GM23248 (cell line): Measurements from ENCODE around the gene WDR93. TPM values are rescaled to one million over a fixed set of nuclear protein-coding genes. Genes with fewer than 3 reads are reported as not detected.

Experiments used
- DNase-seq: peaks from one replicate; pipeline ENCODE4 v3.0.0-alpha.2; 2015
- H2AFZ ChIP-seq: fragments of 200-600 bp; sonication (generic); 2 replicates; pipeline ENCODE4 v1.6.1; 2016; ENCODE audit warnings: antibody characterized with exemption
- H3F3A ChIP-seq: fragments of 200-600 bp; sonication (generic); 2 replicates; pipeline ENCODE4 v1.6.1; 2016; ENCODE audit warnings: mild to moderate bottlenecking, antibody characterized with exemption, mixed run types; ENCODE audit not compliant: insufficient read depth
- H3K27ac ChIP-seq: fragments of 200-600 bp; sonication (generic); 2 replicates; pipeline ENCODE4 v1.5.1; 2016; ENCODE audit warnings: mild to moderate bottlenecking
- H3K27me3 ChIP-seq: fragments of 200-600 bp; sonication (generic); replicated peaks from 2 replicates; pipeline ENCODE4 v1.6.1; 2016; ENCODE audit warnings: mild to moderate bottlenecking; ENCODE audit not compliant: insufficient read depth
- H3K36me3 ChIP-seq: fragments of 200-600 bp; sonication (generic); 2 replicates; pipeline ENCODE4 v1.6.1; 2016; ENCODE audit warnings: low read depth, mild to moderate bottlenecking
- H3K4me1 ChIP-seq: fragments of 200-600 bp; sonication (generic); 2 replicates; pipeline ENCODE4 v1.6.1; 2016; ENCODE audit warnings: mild to moderate bottlenecking; ENCODE audit not compliant: insufficient read depth
- H3K4me2 ChIP-seq: fragments of 200-600 bp; sonication (generic); one replicate; pipeline ENCODE4 v1.6.1; 2016; ENCODE audit warnings: mild to moderate bottlenecking; ENCODE audit not compliant: unreplicated experiment
- H3K4me3 ChIP-seq: fragments of 200-600 bp; sonication (generic); 2 replicates; pipeline ENCODE4 v1.5.1; 2016; ENCODE audit warnings: mild to moderate bottlenecking
- H3K79me2 ChIP-seq: fragments of 200-600 bp; sonication (generic); 2 replicates; pipeline ENCODE4 v1.6.1; 2016; ENCODE audit warnings: mild to moderate bottlenecking; ENCODE audit not compliant: insufficient read depth
- H3K9ac ChIP-seq: fragments of 200-600 bp; sonication (generic); 2 replicates; pipeline ENCODE4 v1.6.1; 2016; ENCODE audit warnings: mild to moderate bottlenecking
- H3K9me2 ChIP-seq: fragments of 200-600 bp; sonication (generic); 2 replicates; pipeline ENCODE4 v1.6.1; 2016; ENCODE audit warnings: mixed run types, mild to moderate bottlenecking, moderate library complexity; ENCODE audit not compliant: insufficient read depth
- H3K9me3 ChIP-seq: fragments of 200-600 bp; sonication (generic); one replicate; pipeline ENCODE4 v1.6.1; 2017; ENCODE audit warnings: low read depth
- H4K20me1 ChIP-seq: fragments of 200-600 bp; sonication (generic); 2 replicates; pipeline ENCODE4 v1.6.0; 2016; ENCODE audit not compliant: insufficient read depth
- EZH2 ChIP-seq: fragments of 200-600 bp; sonication (generic); IDR thresholded peaks from 2 replicates; pipeline ENCODE4 v1.6.1; 2018; ENCODE audit warnings: antibody characterized with exemption, mild to moderate bottlenecking; ENCODE audit not compliant: insufficient read depth, poor library complexity, severe bottlenecking
- EZH2phosphoT487 ChIP-seq: fragments of 200-600 bp; sonication (generic); IDR thresholded peaks from 2 replicates; pipeline ENCODE4 v1.6.1; 2018; ENCODE audit warnings: antibody characterized with exemption, moderate library complexity, mild to moderate bottlenecking, low read depth; ENCODE audit not compliant: insufficient read depth
- WGBS, 2 experiments: methylation state at CpG; one replicate each; pipeline ENCODE4 v1.1.6; 2015 to 2017; ENCODE audit warnings: low lambda C conversion rate in 2 of 2, low coverage in 1 of 2; ENCODE audit errors: missing lambda C conversion rate in 2 of 2; 5-methylcytosine and 5-hydroxymethylcytosine counted together
- in situ Hi-C: fragments of 300-500 bp; cut with MboI; formaldehyde crosslinking; loops from 2 replicates; pipeline ENCODE4 v1.15.0; 2020
- polyA plus RNA-seq: library from polyadenylated mRNA; unstranded; fragments of >200 nt; fragmentation: Nextera tagmentation; extraction: Ambion mirVana; gene quantifications from 2 replicates; pipeline ENCODE4 v1.2.1, GENCODE V29; 2016
- total RNA-seq: library from RNA; depleted of rRNA; stranded (reverse); fragments of >200 nt; shearing (Covaris generic); gene quantifications from 2 replicates; pipeline ENCODE4 v1.2.3, GENCODE V29; 2014

The WDR93 gene
- total and polyA plus RNA-seq, 2 experiments from 2014 or later: 0.10 TPM; not detected in 1

- no peaks in the 10 kb centered on the region for H3K9me3 ChIP-seq
- H3K4me3 ChIP-seq: no peak overlapping the region
- no peak overlapping the region for H3K4me2 ChIP-seq
- no peak for DNase-seq
- peaks cover 3% of the 10 kb centered on the region; the same call in 1 of the 2 replicates for H3K4me1 ChIP-seq
- no peak overlapping the region for H3K27ac ChIP-seq
- H3F3A ChIP-seq: peaks cover 4% of the 10 kb centered on the region; the same call in 1 of the 2 replicates
- in situ Hi-C loops: no loop called here
- no peaks in the 10 kb centered on the region for H3K9me2 ChIP-seq
- peaks cover 4% of the 10 kb centered on the region; the same call in 1 of the 2 replicates for H3K36me3 ChIP-seq
- no peak overlapping the region for H3K9ac ChIP-seq
- no peaks in the 10 kb centered on the region for H3K27me3 ChIP-seq
- TF ChIP-seq EZH2phosphoT487 (no peak), EZH2 (no peak)
- no peaks in the 10 kb centered on the region for H4K20me1 ChIP-seq
- no peak overlapping the region for H2AFZ ChIP-seq
- WGBS, 2 experiments: 89 to 94% methylated on average over 15 of the region's 15 CpGs
- peaks cover 45% of the 10 kb centered on the region for H3K79me2 ChIP-seq
Measured at GRCh38 chr15:89649716-89650115, 40.9 kb upstream of the WDR93 start.

DNA sequence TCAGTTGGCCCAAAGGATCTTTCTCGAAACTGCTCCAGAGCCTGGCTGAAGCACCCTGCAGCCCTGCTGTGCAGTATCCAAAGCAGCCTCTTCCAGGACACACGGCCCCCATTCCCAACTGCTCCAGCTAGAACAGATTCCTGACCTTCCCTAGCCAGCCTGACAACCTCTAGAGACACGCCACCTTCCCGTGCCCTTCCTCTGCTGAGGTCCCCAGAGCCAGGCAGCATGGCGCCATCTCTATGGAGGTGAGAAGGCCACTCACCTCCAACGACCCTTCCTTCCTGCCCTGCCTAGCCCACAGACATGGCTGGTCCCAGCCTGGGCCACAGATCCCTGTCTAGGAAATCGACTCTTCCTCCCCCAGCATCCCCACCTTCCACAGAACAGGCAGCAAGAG is 38.5 kb upstream of the WDR93 start:
- no peaks in the 10 kb centered on the region for H3K9me3 ChIP-seq
- H3K36me3 ChIP-seq: no peaks in the 10 kb centered on the region
- no peak for TF ChIP-seq EZH2phosphoT487
- TF ChIP-seq EZH2: no peak
- no peaks in the 10 kb centered on the region for H4K20me1 ChIP-seq
- no peak overlapping the region for H3K4me2 ChIP-seq
- no peak overlapping the region for H3K4me3 ChIP-seq
- peaks cover 18% of the 10 kb centered on the region for H3K4me1 ChIP-seq
- in situ Hi-C loops: no loop called here
- H3K27ac ChIP-seq: no peak overlapping the region
- H3K9me2 ChIP-seq: no peaks in the 10 kb centered on the region
- H3F3A ChIP-seq: peaks cover 20% of the 10 kb centered on the region
- no peak overlapping the region for H3K9ac ChIP-seq
- H3K27me3 ChIP-seq: no peaks in the 10 kb centered on the region
- peaks cover 45% of the 10 kb centered on the region for H3K79me2 ChIP-seq
- H2AFZ ChIP-seq: no peak overlapping the region
- 86 to 87% methylated on average over 7 of the region's 7 CpGs for WGBS, 2 experiments
- DNase-seq: no peak

GRCh38 chr15:89652666-89653065 is 37.9 kb upstream of the WDR93 start:
- no peak for TF ChIP-seq EZH2
- no peak for TF ChIP-seq EZH2phosphoT487
- H3K36me3 ChIP-seq: no peaks in the 10 kb centered on the region
- 81% methylated on average over 16 of the region's 16 CpGs for WGBS, 2 experiments

DNA sequence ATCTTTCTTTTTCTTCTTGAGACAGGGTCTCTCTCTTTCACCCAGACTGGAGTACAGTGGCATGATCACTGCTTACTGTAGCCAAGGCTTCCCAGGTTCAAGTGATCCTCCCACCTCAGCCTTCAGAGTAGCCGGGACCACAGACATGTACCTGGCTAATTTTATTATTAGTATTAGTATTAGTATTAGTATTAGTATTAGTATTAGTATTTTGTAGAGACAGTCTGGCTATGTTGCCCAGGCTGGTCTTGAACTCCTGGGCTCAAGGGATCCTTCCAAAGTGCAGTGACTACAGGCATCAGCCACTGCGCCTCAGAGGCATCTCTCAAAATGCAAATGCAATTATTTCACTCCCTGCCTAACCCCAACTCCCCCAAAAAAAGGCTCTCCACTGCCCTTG is 37.0 kb upstream of the WDR93 start:
- Histone ChIP-seq H3K27me3 (no peaks in the 10 kb centered on the region), H3K4me3 (peak overlapping the region; percentile 92), H3K9me2 (no peaks in the 10 kb centered on the region), H3F3A (peaks cover 20% of the 10 kb centered on the region), H2AFZ (no peak overlapping the region), H3K27ac (peak overlapping the region; percentile 82), H4K20me1 (no peaks in the 10 kb centered on the region), H3K4me2 (peak overlapping the region; percentile 42), H3K79me2 (peaks cover 45% of the 10 kb centered on the region), H3K9me3 (no peaks in the 10 kb centered on the region), H3K4me1 (peaks cover 18% of the 10 kb centered on the region), H3K36me3 (no peaks in the 10 kb centered on the region), H3K9ac (peak overlapping the region; percentile 84)
- no peak for TF ChIP-seq EZH2
- no peak for TF ChIP-seq EZH2phosphoT487
- no peak for DNase-seq
- 93 to 96% methylated on average over 2 of the region's 2 CpGs for WGBS, 2 experiments
- in situ Hi-C loops: no loop called here

More at GRCh38 chr15:89652666-89653065, 37.9 kb upstream of the WDR93 start:
- Histone ChIP-seq H3K4me1 (peaks cover 18% of the 10 kb centered on the region), H3K79me2 (peaks cover 45% of the 10 kb centered on the region), H3K27ac (no peak overlapping the region), H3K9me2 (no peaks in the 10 kb centered on the region), H3K27me3 (no peaks in the 10 kb centered on the region), H4K20me1 (no peaks in the 10 kb centered on the region), H3K9ac (no peak overlapping the region), H2AFZ (no peak overlapping the region), H3K4me2 (no peak overlapping the region), H3K9me3 (no peaks in the 10 kb centered on the region), H3K4me3 (no peak overlapping the region), H3F3A (peaks cover 20% of the 10 kb centered on the region)
- DNase-seq: no peak
- in situ Hi-C loops: no loop called here

DNA sequence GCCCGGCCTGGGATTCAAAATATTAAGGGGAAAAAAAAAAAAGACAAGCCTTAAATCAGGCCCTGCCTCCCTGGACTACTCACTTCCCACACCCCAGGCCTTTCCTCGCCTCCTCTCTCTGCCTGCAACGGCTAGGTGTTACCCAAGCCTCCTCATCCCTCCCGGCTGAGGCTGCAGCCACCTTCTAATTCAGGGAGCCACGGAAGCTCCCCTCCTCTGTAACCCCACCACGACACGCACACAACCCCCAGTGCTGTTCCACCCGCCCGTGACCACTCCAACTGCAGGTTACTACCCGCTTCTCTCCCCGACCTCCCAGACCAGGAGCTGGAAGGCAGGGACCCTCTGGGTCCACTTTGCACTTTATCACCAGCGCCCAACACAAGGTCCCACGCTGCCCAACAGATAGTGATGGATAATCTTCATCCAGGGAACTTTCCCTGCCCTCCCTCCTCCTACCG is 36.3 kb upstream of the WDR93 start:
- H4K20me1 ChIP-seq: no peaks in the 10 kb centered on the region
- no peaks in the 10 kb centered on the region for H3K9me3 ChIP-seq
- peak overlapping the region; percentile 82 for H3K27ac ChIP-seq
- peaks cover 18% of the 10 kb centered on the region for H3K4me1 ChIP-seq
- TF ChIP-seq EZH2: no peak
- TF ChIP-seq EZH2phosphoT487: no peak
- no peaks in the 10 kb centered on the region for H3K27me3 ChIP-seq
- peak overlapping the region; percentile 99 for H3K4me2 ChIP-seq
- WGBS, 2 experiments: 2 to 7% methylated on average over 12 to 14 of the region's 14 CpGs
- DNase-seq: peak; percentile 87
- no peaks in the 10 kb centered on the region for H3K36me3 ChIP-seq
- H3K79me2 ChIP-seq: peaks cover 45% of the 10 kb centered on the region
- no peaks in the 10 kb centered on the region for H3K9me2 ChIP-seq
- in situ Hi-C loops: no loop called here
- H2AFZ ChIP-seq: peak overlapping the region; percentile 74
- peak overlapping the region; percentile 84 for H3K9ac ChIP-seq
- peak overlapping the region; percentile 92 for H3K4me3 ChIP-seq
- H3F3A ChIP-seq: peaks cover 20% of the 10 kb centered on the region
